ENCODE data around the gene ARHGEF39. TPM values are rescaled to one million over a fixed set of nuclear protein-coding genes. Genes with fewer than 3 reads are reported as not detected.

Gene ARHGEF39
- total and polyA plus RNA-seq, 7 donors = 0.60 to 9.0 (median 1.6) TPM

GRCh38 chr9:35673132-35674024 lies 8.4 kb upstream of the ARHGEF39 start, which contains the start of gene CA9:
CA9 (plus strand) TSS chr9:35673928; CDS start chr9:35673960, 32 bp downstream.
- WGBS, 2 donors = 18 to 64% methylated on average over 10 of the region's 10 CpGs
- no peaks in the 10 kb centered on the region for H3K36me3 ChIP-seq
- peak; percentile 81 for DNase-seq
- no peaks in the 10 kb centered on the region for H3K9me3 ChIP-seq
- peaks cover 0 to 28% (median 26%) of the 10 kb centered on the region in 4 donors for H3K4me1 ChIP-seq
- no peaks in the 10 kb centered on the region for H3K27me3 ChIP-seq
- no peak within 1 kb of the TSS for H3K4me3 ChIP-seq
- intact Hi-C loops (cut with DNase I) = no loop called here
- TF ChIP-seq POLR2AphosphoS5 (IDR thresholded peaks at IDR 0.05) (peak in 2 of 4 donors; percentile 35 to 38), CTCF (IDR thresholded peaks at IDR 0.05) (no peak)
- H3K27ac ChIP-seq = peak within 1 kb of the TSS; percentile 12 to 64 (median 54)

DNA sequence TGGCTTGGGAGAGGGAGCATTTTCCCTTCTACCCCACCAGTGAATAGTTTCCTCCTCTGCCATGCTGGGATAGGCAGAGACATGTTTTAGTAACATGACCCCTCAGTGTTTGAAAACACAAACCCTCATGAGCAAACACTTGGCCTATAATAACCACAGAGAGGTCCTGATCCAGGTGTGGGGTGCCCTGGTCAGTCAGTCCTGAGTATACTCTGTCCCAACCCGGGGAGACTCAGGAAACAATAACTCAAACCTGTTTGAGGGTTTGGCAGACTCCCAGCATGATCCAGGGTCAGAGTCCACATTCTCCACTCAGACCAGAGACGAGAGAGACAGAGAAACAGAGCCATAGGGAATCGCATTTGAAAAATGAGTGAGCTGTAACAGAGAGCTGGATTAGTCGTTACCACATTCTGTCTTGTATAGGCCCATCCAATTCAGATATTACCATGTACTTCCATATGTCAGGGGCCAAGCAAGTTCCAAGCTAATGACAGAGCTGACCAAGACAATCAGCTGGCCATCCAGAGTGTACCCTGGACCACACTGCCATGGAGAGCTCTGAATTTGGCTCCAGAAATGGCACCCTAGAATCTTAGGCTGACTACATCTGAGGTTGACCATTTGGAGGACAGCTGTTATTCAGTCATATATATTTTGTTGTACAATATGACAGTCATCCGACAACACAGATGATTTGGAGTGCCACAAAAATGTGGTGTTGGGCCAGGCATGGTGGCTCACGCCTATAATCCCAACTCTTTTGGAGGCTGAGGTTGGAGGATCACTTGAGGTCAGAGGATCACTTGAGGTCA lies 4.5 kb upstream of the ARHGEF39 start:
- DNase-seq = no peak
- no peaks in the 10 kb centered on the region for H3K9me3 ChIP-seq
- H3K27me3 ChIP-seq = no peaks in the 10 kb centered on the region
- WGBS, 2 donors = 42 to 71% methylated on average over 6 of the region's 6 CpGs
- H3K36me3 ChIP-seq = no peaks in the 10 kb centered on the region
- no peak overlapping the region for H3K4me3 ChIP-seq
- intact Hi-C loops (cut with DNase I) = no loop called here
- H3K4me1 ChIP-seq = peaks cover 0 to 29% (median 23%) of the 10 kb centered on the region in 4 donors
- H3K27ac ChIP-seq = no peak overlapping the region
- TF ChIP-seq POLR2AphosphoS5 (IDR thresholded peaks at IDR 0.05) (no peak), EP300 (IDR thresholded peaks at IDR 0.05) (no peak), POLR2A (IDR thresholded peaks at IDR 0.05) (no peak), CTCF (IDR thresholded peaks at IDR 0.05) (no peak)

- DNase-seq = no peak
- Histone ChIP-seq H3K36me3 (no peaks in the 10 kb centered on the region), H3K27me3 (no peaks in the 10 kb centered on the region), H3K9me3 (no peaks in the 10 kb centered on the region), H3K27ac (no peak overlapping the region), H3K4me1 (peaks cover 0 to 24% (median 21%) of the 10 kb centered on the region in 4 donors), H3K4me3 (no peak overlapping the region)
- intact Hi-C loops (cut with DNase I) = no loop called here
- WGBS, 2 donors = 96 to 98% methylated on average over 3 of the region's 3 CpGs
- TF ChIP-seq POLR2AphosphoS5 (IDR thresholded peaks at IDR 0.05) = no peak
- no peak for TF ChIP-seq POLR2A (IDR thresholded peaks at IDR 0.05)
- TF ChIP-seq CTCF (IDR thresholded peaks at IDR 0.05) = no peak
- no peak for TF ChIP-seq EP300 (IDR thresholded peaks at IDR 0.05)
These were observed 2.9 kb upstream of the ARHGEF39 start for GRCh38 chr9:35667939-35668338.

GRCh38 chr9:35666549-35666948 lies 1.6 kb upstream of the ARHGEF39 start:
- Histone ChIP-seq H3K27me3 (no peaks in the 10 kb centered on the region), H3K4me3 (no peak overlapping the region), H3K4me1 (peaks cover 0 to 35% (median 31%) of the 10 kb centered on the region in 4 donors), H3K27ac (peak overlapping the region in 1 of 4 donors; percentile 98), H3K36me3 (no peaks in the 10 kb centered on the region), H3K9me3 (no peaks in the 10 kb centered on the region)
- no peak for DNase-seq
- intact Hi-C loops (cut with DNase I) = loop anchor here (1.0 kb wide), 1 partner anchor 9 kb away; no protein-coding TSS in a partner anchor
- TF ChIP-seq POLR2A (IDR thresholded peaks at IDR 0.05) (no peak), EP300 (IDR thresholded peaks at IDR 0.05) (no peak), CTCF (IDR thresholded peaks at IDR 0.05) (no peak), POLR2AphosphoS5 (IDR thresholded peaks at IDR 0.05) (no peak)
- WGBS, 2 donors = 78 to 89% methylated on average over 5 of the region's 5 CpGs

Data from sigmoid colon (tissue), 7 donors.